GM03348 (cell line): ENCODE data around the gene RASA2.
"Not testable (repeated sequence)": the region's sequence is repeated elsewhere in the genome, so short reads cannot be mapped to it uniquely, and the experiment has no call there.

Experiments
- DNase-seq: peaks from one replicate; pipeline ENCODE4 v3.0.0; 2012; ENCODE audit warnings: low spot score

RASA2 gene

DNA sequence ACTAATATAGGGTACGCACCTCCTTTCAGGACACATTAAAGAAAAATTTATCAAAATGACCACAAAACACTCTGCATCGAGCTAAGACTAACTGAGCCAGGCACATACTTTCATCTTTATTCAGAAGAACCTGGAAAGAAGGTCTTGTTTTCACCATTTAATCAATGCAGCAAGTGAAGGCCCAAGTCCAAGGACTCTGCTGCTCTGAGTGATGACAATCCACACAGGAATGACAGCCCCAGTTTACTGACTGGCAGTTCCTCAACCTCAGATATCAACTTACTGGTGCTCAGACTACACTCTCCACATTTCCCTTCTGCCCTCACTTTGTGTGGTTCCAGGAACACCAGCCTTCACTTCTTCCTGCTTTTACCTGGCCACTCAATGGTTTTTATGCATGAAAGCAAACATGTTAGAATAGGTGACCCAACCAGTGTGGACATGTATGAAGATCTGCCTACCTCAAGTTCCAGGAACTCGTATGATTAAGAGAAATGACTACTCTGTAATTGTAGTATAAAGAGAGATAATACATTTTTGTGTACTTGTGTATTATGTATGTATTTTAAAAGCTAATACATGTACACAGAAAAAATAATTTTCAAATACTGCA lies 29.1 kb upstream of the RASA2 start:
- peak; percentile 29 for DNase-seq

DNA sequence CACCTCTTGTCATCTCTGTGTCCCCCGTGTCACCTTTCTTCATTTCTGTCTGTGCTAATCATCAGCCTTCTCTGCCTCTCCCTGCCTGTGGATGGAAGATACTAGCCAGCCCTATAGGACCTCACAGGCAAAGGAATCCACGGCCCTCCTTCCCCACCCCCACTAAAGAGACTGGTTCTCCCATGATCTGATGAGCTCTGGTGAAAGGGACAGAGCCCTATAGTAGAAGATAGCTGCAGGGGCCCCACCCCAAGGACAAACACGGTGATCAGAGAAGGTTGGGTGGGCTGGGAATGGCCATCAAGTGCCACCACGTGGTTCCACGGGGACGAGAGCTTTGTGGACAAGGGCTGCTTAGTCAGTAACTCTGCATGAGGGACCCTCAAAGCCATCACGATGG lies 27.8 kb upstream of the RASA2 start:
- no peak for DNase-seq

- DNase-seq, result peak; percentile 90
Measured at GRCh38 chr3:141460097-141460704, 26.6 kb upstream of the RASA2 start.

- DNase-seq, result no peak
Measured at GRCh38 chr3:141462176-141462859, 24.5 kb upstream of the RASA2 start.

DNA sequence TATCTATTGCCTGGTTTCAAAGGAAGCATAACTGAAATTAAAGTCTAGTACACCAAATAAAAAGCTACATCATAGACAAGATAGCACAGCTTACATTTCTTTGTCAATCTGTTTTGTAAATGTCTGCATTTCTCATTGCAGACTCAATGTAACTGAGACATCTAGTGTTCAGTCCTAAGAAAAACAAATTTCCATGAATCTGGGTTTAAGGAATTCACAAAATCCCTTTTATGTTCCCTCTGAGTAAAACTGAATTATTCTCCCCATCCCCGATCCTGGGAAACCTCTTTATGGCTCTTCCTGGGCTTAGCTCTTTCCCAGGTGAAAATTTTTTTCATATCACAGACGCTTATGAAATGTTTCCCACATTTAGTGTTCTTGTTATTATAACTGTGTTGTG lies 21.6 kb upstream of the RASA2 start:
- DNase-seq, result peak; percentile 56

DNA sequence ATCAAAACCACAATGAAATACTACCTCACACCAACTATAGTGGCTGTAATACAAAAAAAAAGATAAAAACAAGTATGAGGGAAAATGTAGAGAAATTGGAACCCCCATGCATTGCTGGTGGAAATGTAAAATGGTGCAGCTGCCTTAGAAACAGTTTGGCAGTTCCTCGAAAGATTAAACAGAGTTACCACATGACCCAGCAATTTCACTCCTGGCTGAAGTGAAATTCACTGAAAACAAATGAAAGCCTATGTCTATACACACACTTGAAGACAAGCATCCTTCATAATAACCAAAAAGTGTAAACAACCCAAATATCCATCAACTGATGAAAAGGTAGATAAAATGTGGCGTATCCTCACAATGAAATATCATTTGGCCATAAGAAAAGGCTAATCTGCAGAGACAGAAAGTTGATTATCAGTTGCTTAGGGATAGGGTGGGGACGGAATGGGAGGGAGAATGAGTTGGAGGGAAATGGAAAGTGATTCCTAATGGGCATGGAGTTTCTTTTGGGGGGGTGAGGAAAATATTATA lies 20.1 kb upstream of the RASA2 start:
- DNase-seq, result no peak

DNA sequence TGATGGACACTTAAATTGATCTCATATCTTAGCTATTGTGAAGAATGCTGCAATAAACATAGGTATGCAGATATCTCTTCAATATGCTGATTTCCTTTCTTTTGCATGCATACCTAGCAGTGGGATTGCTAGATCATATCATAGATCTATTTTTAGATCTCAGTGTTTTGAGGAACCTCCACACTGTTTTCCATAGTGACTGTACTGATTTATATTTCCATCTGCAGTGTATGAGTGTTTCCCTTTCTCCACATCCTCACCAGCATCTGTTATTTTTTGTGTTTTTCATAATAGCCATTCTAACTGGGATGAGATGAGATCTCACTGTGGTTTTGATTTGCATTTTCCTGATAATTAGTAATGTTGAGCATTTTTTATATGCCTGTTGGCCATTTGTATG lies 17.1 kb upstream of the RASA2 start:
- DNase-seq, result no peak

DNA sequence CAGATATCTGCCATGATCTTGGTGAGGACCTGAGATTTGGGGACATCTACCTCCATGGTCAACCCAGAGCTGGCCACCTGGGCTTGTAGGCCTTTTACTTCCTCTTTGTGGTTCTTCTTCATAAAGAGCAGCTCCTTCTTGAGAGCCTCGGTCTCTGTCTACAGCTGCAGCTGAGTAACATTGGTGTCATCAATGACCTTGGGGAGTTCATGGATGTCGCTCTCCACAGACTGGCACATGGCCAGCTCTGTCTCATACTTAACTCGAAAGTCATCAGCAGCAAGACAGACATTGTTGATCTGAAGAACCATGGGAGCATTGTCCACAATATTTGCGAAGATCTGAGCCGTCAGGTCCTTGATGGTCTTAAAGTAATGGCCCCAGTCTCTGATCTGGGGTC lies 15.7 kb upstream of the RASA2 start:
- no peak for DNase-seq

DNA sequence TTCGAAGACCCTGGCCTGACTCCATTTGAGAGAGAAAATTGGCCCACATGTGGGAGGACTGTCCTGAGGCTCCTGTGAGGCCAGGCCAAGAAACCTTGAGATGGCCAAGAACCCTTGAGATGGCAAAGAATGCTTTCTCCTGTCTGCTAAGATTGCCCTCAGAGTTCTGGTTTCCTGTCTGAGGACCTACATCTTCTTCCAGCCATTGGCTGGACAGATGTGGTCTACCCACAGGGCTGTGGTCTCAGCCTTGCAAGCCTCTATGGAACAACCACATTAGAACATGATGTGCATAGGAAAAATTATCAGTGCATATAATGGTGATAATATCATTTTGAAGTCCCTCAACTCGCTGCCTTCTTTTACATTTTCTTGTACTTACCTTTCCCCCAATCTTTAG lies 10.8 kb upstream of the RASA2 start:
- DNase-seq, result no peak

GRCh38 chr3:141477224-141477623 lies 9.6 kb upstream of the RASA2 start:
- peak; percentile 55 for DNase-seq

DNA sequence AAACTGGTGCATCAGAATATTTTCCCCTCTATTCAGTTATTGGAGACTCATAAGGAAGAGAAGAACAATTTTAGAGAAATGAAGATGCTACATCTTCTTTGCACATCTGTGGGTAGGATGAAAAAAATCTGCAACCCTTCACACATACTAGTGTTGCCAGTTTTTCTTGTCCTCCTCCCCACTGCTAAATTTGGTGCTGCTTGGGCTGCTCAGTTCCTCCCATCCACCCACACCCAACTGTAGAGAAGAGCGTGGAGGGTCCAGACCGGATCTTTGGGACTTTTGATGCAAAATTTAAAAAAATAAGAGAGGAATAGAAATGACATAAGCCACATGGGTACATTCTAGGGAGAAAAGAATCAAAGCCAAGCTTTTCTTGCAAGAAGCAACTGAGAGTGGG lies 8.7 kb upstream of the RASA2 start:
- DNase-seq, result no peak

DNA sequence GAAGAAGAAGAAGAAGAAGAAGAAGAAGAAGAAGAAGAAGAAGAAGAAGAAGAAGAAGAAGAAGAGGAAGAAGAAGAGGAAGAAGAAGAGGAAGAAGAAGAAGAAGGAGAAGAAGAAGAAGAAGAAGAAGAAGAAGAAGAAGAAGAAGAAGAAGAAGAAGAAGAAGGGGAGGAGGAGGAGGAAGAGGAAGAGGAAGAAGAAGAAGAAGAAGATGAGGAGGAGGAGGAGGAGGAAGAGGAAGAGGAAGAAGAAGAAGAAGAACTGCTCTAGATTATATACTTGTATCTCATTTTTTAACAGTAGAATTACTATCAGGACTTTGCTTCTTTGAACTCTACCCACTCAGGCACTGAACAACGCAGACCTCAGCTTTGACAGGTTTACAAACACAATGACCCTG lies 8.0 kb upstream of the RASA2 start:
- DNase-seq, result not testable (repeated sequence)

- peak; percentile 72 for DNase-seq
Measured at GRCh38 chr3:141482245-141482922, 4.4 kb upstream of the RASA2 start.

DNA sequence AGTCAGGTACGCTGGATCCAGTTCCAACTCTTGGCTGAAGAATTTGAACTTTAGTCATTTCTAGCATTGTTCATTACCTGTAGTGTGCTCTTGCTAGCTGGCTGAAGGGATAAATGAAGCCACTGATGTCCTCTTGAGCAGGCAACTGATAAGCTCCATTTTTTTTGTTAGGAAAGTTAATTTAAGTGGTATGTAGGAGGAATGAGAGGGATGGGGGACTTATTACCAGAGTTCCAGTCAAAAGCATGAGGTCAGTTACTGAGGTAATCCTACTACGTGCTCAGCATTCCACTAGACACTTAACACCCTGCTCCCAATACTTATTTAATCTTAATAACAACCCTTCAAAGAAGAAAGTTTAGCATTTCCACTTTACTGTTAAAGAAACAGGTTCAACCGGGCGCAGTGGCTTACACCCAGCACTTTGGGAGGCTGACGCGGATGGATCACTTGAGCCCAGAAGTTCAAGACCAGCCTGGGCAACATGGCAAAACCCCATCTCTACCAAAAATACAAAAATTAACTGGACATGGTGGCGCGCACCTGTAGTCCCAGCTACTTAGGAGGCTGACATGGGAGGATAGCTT lies 2.0 kb upstream of the RASA2 start:
- DNase-seq, result no peak

GRCh38 chr3:141485641-141486495 lies 959 bp upstream of the RASA2 start:
- peak; percentile 62 for DNase-seq

- DNase-seq, result no peak
Measured at GRCh38 chr3:141486496-141486745, 406 bp upstream of the RASA2 start.

- peak; percentile 73 for DNase-seq
Measured at GRCh38 chr3:141487521-141488252, 860 bp downstream of the RASA2 start.

GRCh38 chr3:141489203-141489602 lies 2.4 kb downstream of the RASA2 start:
- DNase-seq, result no peak

- no peak for DNase-seq
Measured at GRCh38 chr3:141491081-141491480, 4.3 kb downstream of the RASA2 start.

DNA sequence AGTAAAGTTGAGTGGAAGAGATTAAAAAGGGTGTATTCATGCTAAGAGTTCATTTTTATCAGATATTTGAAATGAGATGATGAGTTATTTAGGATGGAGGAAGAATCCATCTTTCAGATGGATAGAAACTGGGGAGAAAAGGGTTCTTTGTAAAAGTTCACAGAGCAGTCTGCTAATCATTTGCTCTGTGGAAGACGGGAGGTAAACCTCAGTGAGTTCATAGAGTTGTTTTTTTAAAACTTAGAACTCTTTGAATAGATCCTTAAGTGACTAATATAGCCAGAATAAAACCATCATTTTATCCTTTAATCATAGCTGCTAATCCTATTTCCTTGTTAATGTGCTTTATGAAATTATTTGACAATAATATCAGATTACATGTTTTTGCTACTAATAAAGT lies 5.1 kb downstream of the RASA2 start:
- DNase-seq, result no peak

DNA sequence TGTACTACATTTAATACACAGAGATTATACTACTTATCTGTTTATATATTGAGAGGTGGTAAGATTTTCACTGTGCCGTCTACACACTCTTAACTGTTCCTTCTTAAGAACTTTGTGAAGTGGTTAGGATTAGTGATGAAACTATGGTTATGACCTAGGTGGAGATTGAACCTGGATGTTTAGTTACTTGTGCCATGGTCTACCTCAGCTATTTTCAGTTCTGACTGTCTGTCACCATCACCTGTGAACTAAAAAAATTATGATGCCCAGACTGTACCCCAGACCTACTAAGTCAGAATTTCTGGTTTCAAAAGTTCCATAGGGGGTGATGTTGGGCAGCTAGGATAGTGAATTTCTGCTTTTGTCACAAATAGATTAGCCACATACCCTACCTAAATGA lies 6.4 kb downstream of the RASA2 start:
- DNase-seq, result no peak
